ENCODE measurements around the gene GLYATL1B.
"Not testable (repeated sequence)": the region's sequence is repeated elsewhere in the genome, so short reads cannot be mapped to it uniquely, and the experiment has no call there.

DNA sequence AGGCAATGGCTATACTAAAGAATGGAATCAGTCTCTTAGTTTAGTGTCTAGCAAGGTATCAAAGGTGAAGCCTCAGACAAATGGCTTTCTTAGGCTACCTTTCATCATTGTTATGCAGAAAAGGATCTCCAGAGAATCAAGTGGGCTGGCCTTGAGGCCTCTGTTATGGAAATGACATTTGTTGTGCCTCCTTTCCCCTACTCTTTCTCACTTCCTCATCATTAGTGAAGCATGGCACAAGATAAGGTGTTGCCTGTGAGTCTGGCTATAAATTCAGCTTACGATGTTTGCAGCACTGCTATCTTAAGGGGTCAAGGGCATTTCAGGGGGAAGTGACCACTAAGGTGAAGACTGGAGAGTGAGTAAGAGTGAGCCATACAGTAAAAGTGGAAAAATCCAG, 9.1 kb downstream of the GLYATL1B start:
- TF ChIP-seq CTCF, EZH2phosphoT487 (IDR thresholded peaks at IDR 0.05): not testable (repeated sequence)

All from neural progenitor cell (in vitro differentiated cells).